Muscle layer of colon (tissue), 2 donors: ENCODE data around the gene GABRB3.
"Not testable (repeated sequence)": the region's sequence is repeated elsewhere in the genome, so short reads cannot be mapped to it uniquely, and the experiment has no call there.

Experiments used
- H3K27ac ChIP-seq: one replicate; pipeline ENCODE4 v1.7.0; 2013; ENCODE audit warnings: low read depth, mild to moderate bottlenecking, low read length, moderate library complexity
- H3K27me3 ChIP-seq, 2 donors: one replicate each; pipeline ENCODE4 v1.7.0; 2013; ENCODE audit warnings: low read length in 2 of 2, mild to moderate bottlenecking in 2 of 2; ENCODE audit not compliant: insufficient read depth in 2 of 2, control insufficient read depth in 1 of 2
- H3K36me3 ChIP-seq: one replicate; pipeline ENCODE4 v1.7.0; 2013; ENCODE audit warnings: mild to moderate bottlenecking, low read length; ENCODE audit not compliant: insufficient read depth
- H3K4me1 ChIP-seq: one replicate; pipeline ENCODE4 v1.7.0; 2013; ENCODE audit warnings: mild to moderate bottlenecking, low read length; ENCODE audit not compliant: insufficient read depth
- H3K4me3 ChIP-seq, 2 donors: one replicate each; pipeline ENCODE4 v1.7.0; 2013; ENCODE audit warnings: low read length in 2 of 2, low read depth in 1 of 2, mild to moderate bottlenecking in 1 of 2, moderate library complexity in 1 of 2
- H3K9ac ChIP-seq: one replicate; pipeline ENCODE4 v1.7.0; 2013; ENCODE audit warnings: low read length
- H3K9me3 ChIP-seq: one replicate; pipeline ENCODE4 v1.7.0; 2013; ENCODE audit warnings: mild to moderate bottlenecking, low read length
- donor health status: abdominal sarcoma.
- donor health status: Adenocarcinoma of cecum.

The GABRB3 gene

DNA sequence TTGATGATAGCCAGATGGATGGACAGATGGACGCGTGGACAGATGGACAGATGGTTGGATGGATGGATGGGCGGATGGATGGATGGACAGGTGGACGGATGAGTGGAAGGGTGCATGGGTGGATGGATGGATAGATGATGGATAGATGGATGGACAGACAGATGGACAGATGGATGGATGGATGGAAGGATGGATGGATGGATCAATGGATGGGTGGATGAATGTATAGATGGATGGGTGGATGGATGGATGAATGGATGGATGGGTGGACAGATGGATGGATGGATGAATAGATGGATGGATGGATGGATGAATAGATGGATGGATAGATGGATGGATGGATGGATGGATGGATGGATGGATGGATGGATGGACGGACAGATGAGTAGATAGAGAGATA, 40.9 kb downstream of the GABRB3 start:
- H3K4me3 ChIP-seq, result no peak overlapping the region
- H3K27ac ChIP-seq, result no peak overlapping the region
- no peaks in the 10 kb centered on the region for H3K27me3 ChIP-seq
- H3K36me3 ChIP-seq, result no peaks in the 10 kb centered on the region
- no peaks in the 10 kb centered on the region for H3K9me3 ChIP-seq
- no peaks in the 10 kb centered on the region for H3K4me1 ChIP-seq
- H3K9ac ChIP-seq, result no peak overlapping the region

DNA sequence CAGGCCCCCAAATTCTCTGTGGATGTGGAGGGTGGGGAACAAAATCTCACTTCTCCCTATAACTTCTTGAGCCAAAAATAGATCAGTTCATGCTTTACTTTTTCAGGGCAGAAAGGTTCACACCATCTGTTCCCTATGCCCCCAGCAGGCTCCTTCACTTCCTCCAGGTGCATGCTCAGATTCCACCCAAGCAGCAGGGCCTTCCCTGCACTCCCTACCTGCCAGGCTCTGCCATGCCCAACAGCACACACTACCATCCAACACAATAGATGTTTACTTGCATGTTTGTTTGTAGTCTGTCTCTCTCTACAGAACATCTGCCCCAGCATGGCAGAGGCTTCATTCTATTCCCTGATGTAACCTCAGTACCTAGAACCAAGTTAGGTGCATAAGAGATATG, 43.3 kb downstream of the GABRB3 start:
- no peak overlapping the region for H3K9ac ChIP-seq
- no peaks in the 10 kb centered on the region for H3K27me3 ChIP-seq
- H3K9me3 ChIP-seq, result no peaks in the 10 kb centered on the region
- H3K4me3 ChIP-seq, result no peak overlapping the region
- no peaks in the 10 kb centered on the region for H3K4me1 ChIP-seq
- H3K27ac ChIP-seq, result no peak overlapping the region
- H3K36me3 ChIP-seq, result no peaks in the 10 kb centered on the region

DNA sequence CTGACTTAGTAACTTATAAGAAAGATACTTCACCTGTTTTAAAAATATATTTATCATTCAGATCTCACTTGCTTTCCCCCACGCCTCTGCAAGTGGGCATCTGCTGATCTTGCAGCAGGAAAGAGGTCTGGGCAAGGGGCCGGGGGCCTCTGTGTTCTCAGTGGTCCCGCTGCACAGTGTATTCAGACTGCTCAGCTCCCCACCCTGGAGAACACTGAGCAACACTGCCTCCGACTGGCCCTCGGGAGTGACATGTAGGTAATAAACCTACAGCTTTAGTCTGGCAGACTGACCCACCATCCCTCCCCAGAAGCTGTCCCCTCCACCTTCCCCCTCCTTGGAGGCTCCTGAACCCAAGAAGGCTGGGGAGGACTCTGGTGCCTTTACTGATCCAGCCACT, 43.8 kb downstream of the GABRB3 start:
- Histone ChIP-seq H3K36me3 (no peaks in the 10 kb centered on the region), H3K4me1 (no peaks in the 10 kb centered on the region), H3K9ac (no peak overlapping the region), H3K27ac (no peak overlapping the region), H3K4me3 (no peak overlapping the region), H3K9me3 (no peaks in the 10 kb centered on the region), H3K27me3 (no peaks in the 10 kb centered on the region)

DNA sequence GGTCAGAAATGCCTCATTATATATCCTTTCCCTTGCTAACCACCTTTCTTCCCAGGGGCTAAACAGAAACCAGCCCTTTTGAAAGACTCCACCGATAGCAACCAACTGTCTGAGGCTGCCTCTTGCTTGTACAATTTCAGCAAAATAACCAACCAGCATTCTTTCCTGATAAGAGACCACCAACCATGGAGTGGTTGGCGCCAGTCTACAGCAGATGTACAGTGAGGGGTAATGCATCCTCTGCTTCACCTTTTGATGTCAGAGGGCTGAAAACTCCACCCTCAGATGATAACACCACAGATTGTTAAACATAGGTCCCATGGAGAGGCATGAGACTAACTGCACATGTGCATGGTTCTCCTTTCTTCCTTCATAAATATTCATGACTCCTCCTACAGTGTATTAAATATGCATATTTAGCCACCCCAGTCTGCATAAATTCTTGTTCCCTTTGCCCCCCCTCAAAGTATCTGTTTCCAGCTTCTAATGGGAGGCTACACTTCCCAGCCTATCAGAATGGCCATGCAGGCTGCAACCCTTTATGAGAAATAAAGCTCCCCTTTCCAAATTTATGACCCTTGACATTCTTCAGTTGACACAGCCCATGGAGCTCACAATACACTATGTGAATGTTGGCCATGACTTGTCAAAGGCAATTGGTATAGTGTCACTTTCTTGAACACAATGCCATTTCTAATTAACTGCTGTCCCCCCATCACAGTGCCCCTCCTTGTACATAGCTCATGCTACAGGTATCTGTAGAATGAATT, 48.3 kb downstream of the GABRB3 start:
- Histone ChIP-seq H3K36me3 (no peaks in the 10 kb centered on the region), H3K9me3 (no peaks in the 10 kb centered on the region), H3K27me3 (no peaks in the 10 kb centered on the region), H3K4me1 (no peaks in the 10 kb centered on the region), H3K4me3 (no peak overlapping the region), H3K27ac (no peak overlapping the region), H3K9ac (no peak overlapping the region)

DNA sequence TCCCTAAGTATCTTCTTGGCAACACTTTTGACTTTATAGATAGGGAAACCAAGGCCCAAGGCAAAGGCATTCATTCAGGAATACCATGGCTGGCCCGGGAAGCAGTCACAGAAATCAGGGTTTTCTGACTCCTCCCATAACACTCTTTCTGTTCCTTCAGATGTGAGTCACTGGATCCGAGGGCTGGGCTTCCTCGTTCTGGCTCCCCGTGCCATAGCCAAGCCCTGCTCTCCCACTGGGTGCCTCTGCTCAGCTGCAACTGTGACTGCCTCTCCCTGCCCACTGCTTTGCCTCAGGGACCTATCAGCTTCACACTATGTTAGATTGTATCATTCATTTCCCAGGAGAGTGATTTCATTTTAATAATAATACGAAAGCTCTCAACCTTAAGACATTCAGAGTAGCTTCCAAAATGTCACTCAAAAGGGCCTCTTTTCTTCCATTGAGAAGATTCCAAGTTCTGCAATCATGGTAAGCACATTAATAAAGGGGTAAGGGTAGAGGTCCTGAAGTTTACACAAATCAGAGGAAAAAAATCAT, 50.2 kb downstream of the GABRB3 start:
- no peak overlapping the region for H3K4me3 ChIP-seq
- H3K27me3 ChIP-seq, result no peaks in the 10 kb centered on the region
- H3K27ac ChIP-seq, result no peak overlapping the region
- H3K36me3 ChIP-seq, result no peaks in the 10 kb centered on the region
- no peak overlapping the region for H3K9ac ChIP-seq
- H3K9me3 ChIP-seq, result no peaks in the 10 kb centered on the region
- no peaks in the 10 kb centered on the region for H3K4me1 ChIP-seq

DNA sequence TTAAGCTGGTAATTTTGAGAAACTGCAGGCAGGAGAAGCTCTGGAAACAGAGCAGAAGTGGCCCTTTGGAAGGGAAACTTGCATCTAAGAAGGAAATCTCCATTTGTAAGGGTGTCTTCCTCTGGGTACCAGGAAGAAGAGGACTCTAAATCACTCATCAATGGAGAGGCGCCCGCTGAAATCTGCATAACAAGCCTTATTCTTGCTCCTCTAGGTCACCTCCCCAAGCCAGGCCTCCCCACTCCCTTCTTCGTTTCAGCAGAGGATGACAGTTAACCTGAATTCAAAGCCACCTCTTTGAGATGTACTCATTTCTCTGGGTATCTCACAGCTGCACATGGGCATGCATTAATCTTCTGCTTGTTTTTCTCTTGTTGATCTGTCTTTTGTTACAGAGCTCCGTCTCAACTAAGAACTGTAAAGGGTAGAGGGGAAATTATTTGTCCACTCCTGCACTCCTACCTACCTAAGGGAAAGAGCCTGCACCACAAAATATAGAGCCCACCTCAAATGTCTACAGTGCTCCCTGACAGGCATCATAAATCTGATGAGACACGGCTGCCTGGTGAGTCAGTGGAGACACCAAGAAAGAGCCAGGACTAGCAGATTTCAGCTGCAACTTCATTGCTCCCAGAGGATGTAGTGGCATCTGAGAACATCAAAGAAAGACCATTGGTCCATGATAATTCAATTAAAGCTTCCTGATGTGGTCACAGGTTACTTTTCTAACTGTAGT, 51.5 kb downstream of the GABRB3 start:
- no peak overlapping the region for H3K4me3 ChIP-seq
- no peaks in the 10 kb centered on the region for H3K9me3 ChIP-seq
- H3K4me1 ChIP-seq, result no peaks in the 10 kb centered on the region
- no peak overlapping the region for H3K9ac ChIP-seq
- H3K27ac ChIP-seq, result no peak overlapping the region
- H3K27me3 ChIP-seq, result no peaks in the 10 kb centered on the region
- no peaks in the 10 kb centered on the region for H3K36me3 ChIP-seq

DNA sequence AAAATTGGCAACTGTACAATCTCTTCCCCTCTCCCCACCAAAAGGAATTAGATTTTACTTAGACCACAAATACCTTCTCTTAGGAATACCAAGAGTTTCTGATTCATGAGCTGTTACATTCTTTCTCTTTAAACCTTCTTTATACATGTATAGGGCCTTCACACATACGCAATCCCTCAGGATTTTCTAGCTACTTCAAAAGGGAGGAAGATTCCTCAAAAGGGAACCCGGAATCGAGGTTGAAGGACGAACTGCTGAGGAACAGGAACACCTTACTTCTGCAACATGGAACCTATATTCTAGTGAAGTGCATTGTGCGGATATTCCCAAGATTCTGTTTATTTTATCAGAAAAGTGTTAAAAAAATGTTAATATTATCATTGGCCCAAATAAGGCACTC, 52.3 kb downstream of the GABRB3 start:
- H3K27me3 ChIP-seq, result no peaks in the 10 kb centered on the region

DNA sequence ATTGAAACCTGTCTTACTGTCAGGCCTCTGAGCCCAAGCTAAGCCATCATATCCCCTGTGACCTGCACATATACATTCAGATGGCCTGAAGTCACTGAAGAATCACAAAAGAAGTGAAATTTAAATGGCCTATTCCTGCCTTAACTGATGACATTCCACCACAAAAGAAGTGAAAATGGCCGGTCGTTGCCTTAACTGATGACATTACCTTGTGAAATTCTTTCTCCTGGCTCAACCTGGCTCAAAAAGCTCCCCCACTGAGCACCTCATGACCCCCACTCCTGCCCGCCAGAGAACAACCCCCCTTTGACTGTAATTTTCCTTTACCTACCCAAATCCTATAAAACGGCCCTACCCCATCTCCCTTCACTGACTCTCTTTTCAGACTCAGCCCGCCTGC, 53.0 kb downstream of the GABRB3 start:
- not testable (repeated sequence) for H3K27me3 ChIP-seq, H3K9me3 ChIP-seq, H3K9ac ChIP-seq, H3K27ac ChIP-seq, H3K4me1 ChIP-seq, H3K4me3 ChIP-seq, H3K36me3 ChIP-seq

More for the DNA sequence above, 52.3 kb downstream of the GABRB3 start:
- Histone ChIP-seq H3K36me3 (no peaks in the 10 kb centered on the region), H3K27ac (no peak overlapping the region), H3K9me3 (no peaks in the 10 kb centered on the region), H3K4me1 (no peaks in the 10 kb centered on the region), H3K4me3 (no peak overlapping the region), H3K9ac (no peak overlapping the region)

DNA sequence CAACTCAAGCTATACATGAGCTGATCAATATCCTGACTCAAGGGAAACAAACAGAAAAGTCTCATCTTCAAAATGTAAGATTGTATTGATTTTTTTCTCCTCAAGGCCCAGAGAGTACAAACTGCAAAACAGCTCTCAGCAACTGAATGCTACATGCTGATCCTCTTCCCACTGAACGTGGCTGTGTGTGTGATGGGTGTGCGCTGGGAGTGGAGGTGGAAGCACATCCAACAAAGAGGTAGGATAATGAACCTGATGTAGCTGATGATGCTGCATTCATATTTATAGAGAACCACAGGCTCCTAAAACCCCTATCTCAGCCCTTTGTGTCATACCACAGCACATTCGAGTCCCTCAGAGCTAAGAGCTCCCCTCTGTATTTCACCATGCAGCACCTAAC, 56.8 kb downstream of the GABRB3 start:
- no peaks in the 10 kb centered on the region for H3K9me3 ChIP-seq
- no peaks in the 10 kb centered on the region for H3K27me3 ChIP-seq
- H3K4me3 ChIP-seq, result no peak overlapping the region
- no peak overlapping the region for H3K9ac ChIP-seq
- H3K4me1 ChIP-seq, result no peaks in the 10 kb centered on the region
- H3K27ac ChIP-seq, result no peak overlapping the region
- H3K36me3 ChIP-seq, result no peaks in the 10 kb centered on the region

DNA sequence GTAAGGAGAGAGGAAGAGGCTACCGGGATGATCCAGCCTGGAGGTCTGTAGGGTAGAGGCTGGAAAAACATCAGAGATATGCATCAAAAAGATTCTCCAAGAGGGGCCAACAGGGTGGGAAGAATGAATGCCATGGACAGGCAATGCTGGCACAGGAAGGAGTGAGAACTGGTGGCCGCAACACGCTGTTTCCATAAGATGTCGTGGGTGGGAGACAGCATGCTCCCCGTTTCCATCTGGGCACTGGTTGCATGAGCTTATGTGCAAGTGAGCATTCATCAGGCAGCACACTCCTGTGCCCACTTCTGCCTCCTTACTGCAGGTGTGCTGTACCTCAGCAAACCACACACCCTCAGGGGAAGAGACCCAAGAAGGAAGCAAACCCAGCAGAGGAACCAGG, 59.4 kb downstream of the GABRB3 start:
- no peaks in the 10 kb centered on the region for H3K27me3 ChIP-seq
- H3K4me3 ChIP-seq, result no peak overlapping the region
- no peaks in the 10 kb centered on the region for H3K9me3 ChIP-seq
- H3K4me1 ChIP-seq, result no peaks in the 10 kb centered on the region
- no peak overlapping the region for H3K9ac ChIP-seq
- no peaks in the 10 kb centered on the region for H3K36me3 ChIP-seq
- H3K27ac ChIP-seq, result no peak overlapping the region

DNA sequence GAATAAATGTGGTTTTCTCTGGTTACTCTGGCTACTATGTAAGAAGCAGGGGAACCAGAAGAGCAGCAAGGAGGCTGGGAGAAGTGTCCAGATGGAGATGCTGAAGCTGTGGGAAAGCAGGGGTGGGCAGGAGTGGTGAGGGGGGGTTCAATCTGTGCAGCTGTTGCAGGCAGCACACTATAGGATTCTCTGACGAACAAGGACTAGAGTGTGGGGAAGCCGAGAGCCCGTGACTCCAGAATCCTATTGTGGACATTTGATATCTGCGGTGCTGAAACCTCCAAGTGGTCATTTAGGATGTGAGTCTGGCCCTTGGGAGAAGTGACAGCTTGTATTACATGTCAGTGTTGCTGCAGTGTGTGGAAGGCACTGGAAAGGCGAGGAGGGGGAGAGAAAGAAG, 60.5 kb downstream of the GABRB3 start:
- Histone ChIP-seq H3K9me3 (no peaks in the 10 kb centered on the region), H3K36me3 (no peaks in the 10 kb centered on the region), H3K4me1 (no peaks in the 10 kb centered on the region), H3K27me3 (no peaks in the 10 kb centered on the region), H3K4me3 (no peak overlapping the region), H3K27ac (no peak overlapping the region), H3K9ac (no peak overlapping the region)
